Fibroblast of lung (primary cell): ENCODE data around the gene SLC7A6.

Experiments
- CTCF ChIP-seq, 2 donors: IDR thresholded peaks in 1 of 2; conservative IDR thresholded peaks in 1 of 2; 1 replicate in 1 of 2; 2 replicates in 1 of 2; pipeline ENCODE4 v1.5.1; 2011 to 2012; ENCODE audit warnings: low read length in 2 of 2, control low read depth in 1 of 2, inconsistent platforms in 1 of 2, low read depth in 1 of 2, mild to moderate bottlenecking in 1 of 2
- EZH2 ChIP-seq: IDR thresholded peaks from 2 replicates; pipeline ENCODE4 v1.5.1; 2012; ENCODE audit warnings: low read length, control low read depth, mild to moderate bottlenecking; ENCODE audit errors: missing control alignments

- TF ChIP-seq CTCF (conservative IDR thresholded peaks at IDR 0.05 in 1 of 2, IDR thresholded peaks at IDR 0.05 in 1 of 2; ENCODE audit: low read depth in 1 of 2, low read length in 2 of 2) (no peak), EZH2 (no peak)
Observed at GRCh38 chr16:68272507-68273209, 8.3 kb downstream of the SLC7A6 start.
